Effector memory CD8-positive, alpha-beta T cell (primary cell): Measurements from ENCODE around the gene ZBTB46.

Experiments used
- ATAC-seq: fragments of 150-1000 bp; cut with Tn5 transposase; replicated peaks from 2 replicates; pipeline ENCODE4 v1.10.0; 2021; ENCODE audit warnings: mild to moderate bottlenecking, moderate library complexity
- DNase-seq, 3 experiments: peaks; one replicate each; pipeline ENCODE4 v3.0.0; 2021
- H3K27ac Mint-ChIP-seq, 2 donors: one replicate each; pipeline ENCODE4 v1.8.0; 2022; ENCODE audit warnings: mild to moderate bottlenecking in 2 of 2, mixed read lengths in 2 of 2, moderate library complexity in 2 of 2
- H3K27me3 Mint-ChIP-seq, 2 donors: one replicate each; pipeline ENCODE4 v1.8.0; 2022; ENCODE audit warnings: mixed read lengths in 2 of 2
- H3K36me3 Mint-ChIP-seq: one replicate; pipeline ENCODE4 v1.8.0; 2022; ENCODE audit warnings: mild to moderate bottlenecking, moderate library complexity, mixed read lengths; ENCODE audit not compliant: insufficient read depth
- H3K4me1 Mint-ChIP-seq, 2 donors: one replicate each; pipeline ENCODE4 v1.8.0; 2022; ENCODE audit warnings: low read depth in 2 of 2, mixed read lengths in 2 of 2
- H3K4me3 Mint-ChIP-seq, 2 donors: one replicate each; pipeline ENCODE4 v1.8.0; 2022; ENCODE audit warnings: mild to moderate bottlenecking in 2 of 2, mixed read lengths in 2 of 2, moderate library complexity in 2 of 2
- H3K9me3 Mint-ChIP-seq, 2 donors: one replicate each; pipeline ENCODE4 v1.8.0; 2022; ENCODE audit warnings: mixed read lengths in 2 of 2

The ZBTB46 gene

DNA sequence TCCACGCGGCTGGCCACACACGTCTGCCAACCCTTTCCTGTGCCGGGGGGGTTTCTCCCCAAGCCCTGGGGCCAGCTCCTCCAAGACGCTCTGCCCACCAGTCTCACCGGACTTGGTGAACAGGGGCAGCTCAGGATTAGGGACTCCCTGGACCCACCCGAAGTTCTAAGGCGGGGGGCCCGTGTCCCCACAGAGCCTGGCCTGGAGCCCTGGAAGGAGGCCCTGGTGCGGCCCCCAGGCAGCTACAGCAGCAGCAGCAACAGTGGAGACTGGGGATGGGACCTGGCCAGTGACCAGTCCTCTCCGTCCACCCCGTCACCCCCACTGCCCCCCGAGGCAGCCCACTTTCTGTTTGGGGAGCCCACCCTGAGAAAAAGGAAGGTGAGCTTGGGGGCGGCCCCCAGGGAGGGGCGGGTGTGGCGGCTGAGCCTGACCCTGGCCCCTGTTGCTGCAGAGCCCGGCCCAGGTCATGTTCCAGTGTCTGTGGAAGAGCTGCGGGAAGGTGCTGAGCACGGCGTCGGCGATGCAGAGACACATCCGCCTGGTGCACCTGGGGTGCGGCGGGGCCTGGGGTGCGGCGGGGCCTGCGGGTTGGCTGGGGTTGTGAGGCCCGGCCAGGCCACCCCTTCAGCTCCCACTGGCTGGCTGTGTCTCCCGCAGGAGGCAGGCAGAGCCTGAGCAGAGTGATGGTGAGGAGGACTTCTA, 89.2 kb downstream of the ZBTB46 start:
- Mint-ChIP-seq H3K9me3 (no peaks in the 10 kb centered on the region), H3K4me1 (peaks cover 0 to 10% of the 10 kb centered on the region in 2 donors), H3K4me3 (peak overlapping the region; percentile 61 to 67), H3K27ac (peak overlapping the region in 1 of 2 donors; percentile 49), H3K36me3 (peaks cover 30% of the 10 kb centered on the region), H3K27me3 (no peaks in the 10 kb centered on the region)
- ATAC-seq (no peak), DNase-seq (no peak)

DNA sequence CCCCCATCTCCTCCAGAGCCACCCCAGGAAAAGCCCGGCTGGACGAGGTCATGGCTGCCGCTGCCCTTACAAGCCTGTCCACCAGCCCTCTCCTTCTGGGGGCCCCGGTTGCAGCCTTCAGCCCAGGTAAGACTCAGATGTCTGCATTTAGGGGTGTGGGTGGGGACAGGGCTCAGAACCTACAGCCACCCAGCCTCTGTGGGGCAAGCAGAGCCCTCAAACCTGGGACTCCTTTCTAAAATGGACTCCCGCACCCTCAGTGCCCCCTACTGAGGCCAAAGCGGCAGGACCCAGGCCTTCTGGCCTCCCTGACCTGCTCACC, 89.7 kb downstream of the ZBTB46 start:
- DNase-seq (no peak), ATAC-seq (no peak)
- H3K9me3 Mint-ChIP-seq: no peaks in the 10 kb centered on the region
- H3K4me1 Mint-ChIP-seq: peaks cover 1 to 11% of the 10 kb centered on the region in 2 donors
- H3K4me3 Mint-ChIP-seq: peak overlapping the region; percentile 61 to 67
- peaks cover 35% of the 10 kb centered on the region for H3K36me3 Mint-ChIP-seq
- H3K27ac Mint-ChIP-seq: peak overlapping the region in 1 of 2 donors; percentile 49
- no peaks in the 10 kb centered on the region for H3K27me3 Mint-ChIP-seq

DNA sequence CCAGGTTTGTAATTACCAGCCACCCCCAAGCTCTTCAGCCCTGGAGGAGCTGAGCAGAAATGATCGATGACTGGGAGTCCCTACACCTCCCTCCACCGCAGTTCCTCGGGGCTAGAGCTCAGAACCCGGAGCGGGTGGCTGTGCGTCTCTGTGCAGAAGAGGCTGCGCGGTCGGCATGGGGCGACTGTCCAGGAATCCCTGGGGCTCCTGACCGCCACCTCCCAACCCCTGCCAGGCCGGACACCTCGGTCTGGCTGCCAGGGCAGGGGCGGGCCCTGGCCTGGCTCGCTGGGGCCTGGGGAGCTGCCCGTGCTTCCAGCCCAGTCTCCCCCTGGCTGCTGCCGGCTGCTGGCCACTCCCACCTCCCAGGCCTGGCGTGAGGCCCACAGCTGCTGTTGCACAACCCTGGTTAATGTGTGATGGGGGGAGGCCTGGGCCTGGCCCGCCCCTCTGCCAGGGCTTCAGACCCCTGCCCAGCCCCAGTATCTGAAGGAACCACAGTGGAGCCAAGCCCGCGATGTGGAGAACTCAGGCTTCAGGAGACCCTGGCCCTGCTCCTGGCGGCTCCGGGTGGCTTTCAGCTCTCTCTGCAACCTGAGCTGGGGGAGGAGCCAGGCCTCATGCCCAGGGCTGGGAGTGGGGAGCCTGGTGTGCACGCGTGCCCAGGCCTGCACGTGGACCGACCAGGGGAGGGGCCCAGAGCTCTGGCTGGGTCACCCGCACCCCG, 90.3 kb downstream of the ZBTB46 start:
- ATAC-seq: peak; percentile 13
- Mint-ChIP-seq H3K27me3 (no peaks in the 10 kb centered on the region), H3K4me3 (peak overlapping the region; percentile 61 to 67), H3K27ac (peak overlapping the region in 1 of 2 donors; percentile 49), H3K36me3 (peaks cover 40% of the 10 kb centered on the region), H3K9me3 (no peaks in the 10 kb centered on the region), H3K4me1 (peaks cover 6 to 15% of the 10 kb centered on the region in 2 donors)
- peak; percentile 34 to 47 (median 45) for DNase-seq

DNA sequence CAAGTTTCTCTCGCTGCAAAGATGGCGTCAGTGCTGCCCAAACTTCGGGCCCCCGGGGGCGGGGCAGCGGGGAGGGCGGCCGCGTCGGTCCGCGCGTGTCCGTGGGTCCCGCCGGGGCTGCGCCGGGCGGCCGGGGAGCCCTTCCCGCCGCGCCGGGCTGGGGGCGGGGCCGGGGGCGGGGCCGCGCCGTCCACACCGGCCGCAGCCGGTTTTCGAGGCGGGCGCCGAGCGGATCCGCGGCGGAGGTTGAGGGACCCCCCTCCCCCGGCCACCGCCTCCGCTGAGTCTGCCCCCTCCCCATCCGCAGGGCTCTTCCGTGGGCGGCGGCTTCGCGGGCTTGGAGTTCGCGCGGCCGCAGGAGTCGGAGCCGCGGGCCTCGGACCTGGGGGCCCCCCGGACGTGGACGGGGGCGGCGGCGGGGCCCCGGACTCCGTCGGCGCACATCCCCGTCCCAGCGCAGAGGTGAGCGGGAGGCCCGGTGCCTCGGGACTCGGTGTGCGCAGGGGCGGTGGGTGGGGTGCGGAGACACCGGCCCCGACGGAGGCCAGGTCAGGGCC, 90.9 kb downstream of the ZBTB46 start:
- H3K27ac Mint-ChIP-seq: no peak overlapping the region
- ATAC-seq (peak; percentile 6), DNase-seq (peak; percentile 33 to 46 (median 41))
- H3K27me3 Mint-ChIP-seq: no peaks in the 10 kb centered on the region
- peaks cover 13 to 18% of the 10 kb centered on the region in 2 donors for H3K4me1 Mint-ChIP-seq
- H3K9me3 Mint-ChIP-seq: no peaks in the 10 kb centered on the region
- H3K4me3 Mint-ChIP-seq: peak overlapping the region; percentile 61 to 67
- H3K36me3 Mint-ChIP-seq: peaks cover 45% of the 10 kb centered on the region

DNA sequence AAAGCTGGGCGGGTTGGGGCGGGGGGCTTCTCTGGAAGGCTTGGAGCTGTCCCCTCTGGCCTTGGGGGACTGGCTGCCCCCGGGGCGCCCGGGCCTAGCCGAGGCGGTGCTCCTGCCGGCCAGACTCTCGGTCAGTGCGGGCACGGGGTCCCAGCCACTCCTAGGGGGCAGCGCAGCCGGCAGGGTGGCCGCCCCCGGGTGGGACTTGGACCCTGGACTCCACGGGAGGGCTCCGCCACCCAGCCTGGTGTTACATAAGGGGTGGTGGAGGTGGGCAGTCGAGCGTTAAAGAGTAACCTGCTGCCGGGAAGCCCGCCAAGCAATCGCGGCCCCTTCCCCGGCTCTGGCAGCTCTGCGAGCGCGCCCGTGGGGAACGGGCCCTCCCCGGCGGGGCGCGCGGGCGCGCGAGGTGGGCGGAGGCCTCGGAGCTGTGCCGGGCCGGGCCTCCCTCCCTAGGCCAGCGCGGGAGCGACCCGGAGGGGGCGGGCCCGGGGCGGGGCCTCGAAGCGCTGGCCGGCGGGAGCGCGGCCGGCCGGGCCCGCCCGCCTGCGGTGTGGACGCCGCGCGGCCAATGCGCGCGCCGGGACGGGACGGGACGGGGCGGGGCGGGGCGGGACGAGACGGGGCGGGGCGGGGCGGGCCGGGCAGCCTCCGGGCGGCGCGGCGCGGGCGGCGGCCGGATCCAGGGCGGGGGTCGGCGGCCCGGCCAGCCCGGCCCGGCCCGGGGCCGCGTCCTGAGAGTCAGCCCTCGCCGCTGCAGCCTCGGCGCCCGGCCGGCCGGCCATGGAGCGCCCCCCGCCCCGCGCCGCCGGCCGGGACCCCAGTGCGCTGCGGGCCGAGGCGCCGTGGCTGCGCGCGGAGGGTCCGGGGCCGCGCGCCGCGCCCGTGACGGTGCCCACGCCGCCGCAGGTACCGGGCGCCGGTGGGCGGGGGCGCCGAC, 91.7 kb downstream of the ZBTB46 start, which contains the start of gene SLC2A4RG:
TSS of gene SLC2A4RG (plus strand) at position 647 of the 940 bp plus-strand sequence. CDS start at position 784, 137 bp downstream.
- H3K27me3 Mint-ChIP-seq: no peaks in the 10 kb centered on the region
- ATAC-seq (peak; percentile 19), DNase-seq (peak; percentile 47 to 53 (median 49))
- H3K27ac Mint-ChIP-seq: peak within 1 kb of the TSS in 1 of 2 donors; percentile 20
- H3K36me3 Mint-ChIP-seq: peaks cover 47% of the 10 kb centered on the region
- peaks cover 14 to 18% of the 10 kb centered on the region in 2 donors for H3K4me1 Mint-ChIP-seq
- peak within 1 kb of the TSS; percentile 81 to 86 for H3K4me3 Mint-ChIP-seq
- no peaks in the 10 kb centered on the region for H3K9me3 Mint-ChIP-seq

DNA sequence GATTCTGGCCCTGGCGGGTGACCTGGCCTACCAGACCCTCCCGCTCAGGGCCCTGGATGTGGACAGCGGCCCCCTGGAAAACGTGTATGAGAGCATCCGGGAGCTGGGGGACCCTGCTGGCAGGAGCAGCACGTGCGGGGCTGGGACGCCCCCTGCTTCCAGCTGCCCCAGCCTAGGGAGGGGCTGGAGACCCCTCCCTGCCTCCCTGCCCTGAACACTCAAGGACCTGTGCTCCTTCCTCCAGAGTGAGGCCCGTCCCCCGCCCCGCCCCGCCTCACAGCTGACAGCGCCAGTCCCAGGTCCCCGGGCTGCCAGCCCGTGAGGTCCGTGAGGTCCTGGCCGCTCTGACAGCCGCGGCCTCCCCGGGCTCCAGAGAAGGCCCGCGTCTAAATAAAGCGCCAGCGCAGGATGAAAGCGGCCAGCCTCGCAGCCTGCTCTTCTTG, 92.4 kb downstream of the ZBTB46 start:
- Mint-ChIP-seq H3K9me3 (no peaks in the 10 kb centered on the region), H3K27ac (peak overlapping the region in 1 of 2 donors; percentile 20), H3K36me3 (peaks cover 47% of the 10 kb centered on the region), H3K4me1 (peaks cover 19 to 21% of the 10 kb centered on the region in 2 donors), H3K27me3 (no peaks in the 10 kb centered on the region), H3K4me3 (peak overlapping the region; percentile 81 to 86)
- ATAC-seq (no peak), DNase-seq (peak; percentile 33 to 40 (median 35))

DNA sequence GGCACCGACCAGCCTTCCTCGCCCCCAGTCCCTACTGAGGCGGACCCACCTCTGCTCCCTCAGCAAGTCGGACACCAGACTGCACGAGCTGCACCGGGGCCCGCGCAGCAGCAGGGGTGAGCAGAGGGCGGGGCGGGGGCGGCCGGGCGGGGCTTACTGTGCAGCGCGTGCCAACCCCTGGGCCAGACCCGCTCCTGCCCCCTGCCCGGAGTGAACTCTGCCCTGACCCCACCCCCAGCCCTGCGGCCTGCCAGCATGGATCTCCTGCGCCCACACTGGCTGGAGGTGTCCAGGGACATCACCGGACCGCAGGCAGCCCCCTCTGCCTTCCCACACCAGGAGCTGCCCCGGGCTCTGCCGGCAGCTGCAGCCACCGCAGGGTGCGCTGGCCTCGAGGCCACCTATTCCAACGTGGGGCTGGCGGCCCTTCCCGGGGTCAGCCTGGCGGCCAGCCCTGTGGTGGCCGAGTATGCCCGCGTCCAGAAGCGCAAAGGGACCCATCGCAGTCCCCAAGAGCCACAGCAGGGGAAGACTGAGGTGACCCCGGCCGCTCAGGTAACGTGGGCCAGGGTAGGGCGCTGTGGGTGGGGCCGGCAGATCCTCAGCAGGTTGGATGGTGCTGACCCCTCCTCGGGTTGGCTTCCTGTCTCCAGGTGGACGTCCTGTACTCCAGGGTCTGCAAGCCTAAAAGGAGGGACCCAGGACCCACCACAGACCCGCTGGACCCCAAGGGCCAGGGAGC, 92.9 kb downstream of the ZBTB46 start:
- Mint-ChIP-seq H3K9me3 (no peaks in the 10 kb centered on the region), H3K4me1 (peaks cover 22 to 24% of the 10 kb centered on the region in 2 donors), H3K27me3 (no peaks in the 10 kb centered on the region), H3K27ac (peak overlapping the region in 1 of 2 donors; percentile 20), H3K36me3 (peaks cover 45% of the 10 kb centered on the region), H3K4me3 (peak overlapping the region; percentile 81 to 86)
- DNase-seq (peak in 1 of 3 experiments; percentile 35), ATAC-seq (no peak)

DNA sequence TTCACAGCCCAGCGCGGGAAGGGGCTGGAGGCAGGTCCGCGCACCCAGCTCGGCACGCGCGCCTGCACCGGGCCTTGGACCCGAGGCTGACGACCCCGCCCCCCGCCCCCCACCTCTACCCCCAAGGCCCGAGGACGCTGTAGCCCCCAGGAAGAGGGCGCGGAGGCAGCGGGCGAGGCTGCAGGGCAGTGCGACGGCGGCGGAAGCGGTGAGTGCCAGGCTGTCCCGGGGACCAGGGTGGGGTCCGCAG, 93.4 kb downstream of the ZBTB46 start:
- no peaks in the 10 kb centered on the region for H3K27me3 Mint-ChIP-seq
- peaks cover 43% of the 10 kb centered on the region for H3K36me3 Mint-ChIP-seq
- no peaks in the 10 kb centered on the region for H3K9me3 Mint-ChIP-seq
- H3K4me1 Mint-ChIP-seq: peaks cover 22 to 24% of the 10 kb centered on the region in 2 donors
- ATAC-seq (no peak), DNase-seq (no peak)
- H3K4me3 Mint-ChIP-seq: peak overlapping the region; percentile 81 to 86
- H3K27ac Mint-ChIP-seq: no peak overlapping the region

DNA sequence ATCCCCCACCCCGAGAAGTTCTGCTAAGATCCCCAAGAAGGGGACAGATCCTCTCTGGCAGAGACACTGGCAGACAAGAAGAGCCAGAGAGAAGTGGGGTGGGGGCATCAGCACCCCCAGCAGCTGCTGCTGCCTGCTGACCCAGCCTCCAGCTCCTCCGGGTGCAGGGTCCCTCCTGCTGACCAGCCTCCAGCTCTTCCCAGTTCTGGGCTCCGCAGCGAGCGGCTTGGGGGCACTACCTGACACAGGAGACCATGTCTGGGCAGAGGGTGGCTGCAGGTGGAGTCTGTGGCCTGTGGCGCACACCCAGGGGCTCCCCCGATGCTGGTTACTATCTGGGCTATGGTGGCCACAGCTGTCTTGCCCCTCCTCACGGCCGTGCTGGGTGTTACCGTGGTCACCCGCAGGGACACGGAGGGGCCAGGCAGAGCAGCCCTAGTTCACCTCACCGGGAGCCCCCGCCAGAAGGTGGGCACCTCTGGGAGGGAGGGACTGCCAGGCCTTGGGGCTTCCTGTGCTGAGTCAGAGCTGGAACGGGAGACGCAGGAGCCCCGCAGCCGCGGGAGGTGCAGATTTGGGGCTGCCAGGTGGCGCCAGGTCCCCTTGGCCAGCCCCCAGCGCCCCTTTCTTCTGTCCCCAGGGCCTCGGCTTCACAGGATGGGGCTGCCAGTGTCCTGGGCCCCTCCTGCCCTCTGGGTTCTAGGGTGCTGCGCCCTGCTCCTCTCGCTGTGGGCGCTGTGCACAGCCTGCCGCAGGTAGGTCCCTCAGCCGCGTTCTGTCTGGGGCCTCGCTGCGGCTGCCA, 94.0 kb downstream of the ZBTB46 start:
- DNase-seq: peak; percentile 50 to 59 (median 53)
- H3K27ac Mint-ChIP-seq: peak overlapping the region; percentile 41 to 83
- no peaks in the 10 kb centered on the region for H3K27me3 Mint-ChIP-seq
- H3K9me3 Mint-ChIP-seq: no peaks in the 10 kb centered on the region
- H3K36me3 Mint-ChIP-seq: peaks cover 43% of the 10 kb centered on the region
- peak overlapping the region; percentile 81 to 86 for H3K4me3 Mint-ChIP-seq
- H3K4me1 Mint-ChIP-seq: peaks cover 22 to 24% of the 10 kb centered on the region in 2 donors
- ATAC-seq: peak; percentile 38

DNA sequence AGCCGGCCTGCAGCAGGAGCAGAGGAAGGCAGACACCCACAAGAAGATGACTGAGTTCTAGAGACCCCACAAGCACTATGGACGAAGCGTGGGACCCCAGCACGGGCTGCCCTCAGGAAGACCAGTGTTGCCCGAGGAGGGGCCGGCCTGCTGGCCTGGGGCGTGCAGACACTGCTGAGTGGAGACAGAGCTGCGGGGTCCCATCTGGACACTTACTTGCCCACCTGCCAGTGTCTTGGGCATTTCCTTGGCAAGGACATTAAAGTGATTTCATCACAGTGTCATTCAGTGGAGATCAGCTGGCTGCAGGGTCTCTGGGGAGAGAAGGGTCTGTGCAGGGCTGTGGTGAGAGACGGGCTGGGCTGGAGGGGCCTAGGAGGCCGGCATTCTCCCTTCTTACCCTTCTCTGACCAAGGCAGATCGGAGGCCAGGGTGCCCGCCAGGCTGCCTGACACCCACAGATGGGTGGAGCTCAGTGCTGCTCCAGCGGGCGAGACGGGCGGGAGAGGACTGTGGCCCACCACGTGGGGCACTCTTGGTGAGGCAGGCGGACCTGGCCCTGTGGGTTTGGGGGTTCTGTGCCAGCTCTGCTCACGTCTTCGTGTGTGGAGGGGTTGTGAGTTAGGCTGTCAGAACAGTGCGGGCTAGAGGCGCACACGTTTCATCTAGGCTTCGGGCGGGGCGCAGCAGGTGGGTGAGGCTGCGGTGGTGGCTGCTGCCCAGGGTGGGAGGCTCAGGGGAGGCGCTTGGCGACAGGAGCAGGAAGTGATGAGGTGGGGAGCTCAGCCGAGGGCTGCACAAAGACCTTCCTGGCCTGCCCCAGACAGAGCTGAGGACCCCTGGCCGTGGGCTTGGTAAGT, 95.0 kb downstream of the ZBTB46 start, which contains the start of gene LIME1:
TSS of gene LIME1 (plus strand) at position 806 of the 860 bp plus-strand sequence. CDS start 886 bp downstream, outside the sequence.
- Mint-ChIP-seq H3K9me3 (no peaks in the 10 kb centered on the region), H3K27me3 (no peaks in the 10 kb centered on the region), H3K4me1 (peaks cover 22 to 23% of the 10 kb centered on the region in 2 donors), H3K27ac (peak within 1 kb of the TSS; percentile 41 to 83), H3K4me3 (peak within 1 kb of the TSS; percentile 81 to 86), H3K36me3 (peaks cover 39% of the 10 kb centered on the region)
- peak; percentile 79 to 82 (median 79) for DNase-seq
- ATAC-seq: peak; percentile 72
